GDM1 (cell line): ENCODE measurements around the gene FUZ.

Experiments used
- DNase-seq: peaks from one replicate; lab custom pipeline; 2025; lab: John Stamatoyannopoulos, UW

Gene FUZ

DNA sequence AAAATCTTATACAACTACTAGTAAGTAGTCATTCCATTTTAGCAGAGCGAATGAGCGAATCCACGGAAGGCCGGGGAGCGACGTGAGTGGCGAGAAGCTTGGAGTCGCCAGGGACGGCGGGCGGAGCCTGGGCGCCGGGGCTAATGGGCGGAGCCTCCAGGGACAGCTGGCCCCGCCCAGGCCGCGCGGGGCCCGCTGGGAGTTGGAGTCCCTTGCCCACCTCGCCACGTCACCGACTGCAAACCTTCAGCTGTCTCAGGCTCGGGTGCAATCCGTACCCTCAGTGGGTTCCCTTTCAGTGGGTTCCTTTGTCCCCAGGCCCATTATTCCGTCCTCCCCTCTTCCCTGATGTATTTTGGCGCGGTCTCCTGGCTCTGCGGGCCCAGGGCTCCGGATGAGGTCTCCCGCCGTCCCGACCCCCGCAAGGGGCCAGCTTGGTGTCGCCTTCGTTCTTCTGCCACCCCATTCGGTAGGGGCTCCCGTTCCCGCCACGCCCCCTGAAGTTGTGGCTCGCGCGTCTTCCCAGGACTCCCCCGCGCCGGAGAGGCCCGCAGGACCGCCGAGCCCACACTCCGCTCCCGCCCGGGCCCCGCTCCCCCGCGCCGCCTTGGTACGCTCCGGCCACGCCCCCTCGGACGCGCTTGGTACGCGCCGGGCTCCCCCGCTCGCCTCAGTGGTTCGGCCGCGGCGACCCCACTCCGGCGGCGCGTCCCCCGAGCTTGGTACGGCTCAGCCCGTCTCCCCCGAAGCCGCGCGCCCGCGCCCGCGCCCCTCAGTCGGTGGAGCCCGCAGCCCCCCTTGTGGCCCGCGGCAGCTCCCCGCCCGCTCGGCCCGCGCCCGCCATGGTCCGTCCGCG is 37.6 kb upstream of the FUZ start, which contains the start of gene PTOV1:
Gene PTOV1, plus strand, starts transcription at position 673 of the 856 bp plus-strand sequence.
- peak; percentile 87 for DNase-seq

DNA sequence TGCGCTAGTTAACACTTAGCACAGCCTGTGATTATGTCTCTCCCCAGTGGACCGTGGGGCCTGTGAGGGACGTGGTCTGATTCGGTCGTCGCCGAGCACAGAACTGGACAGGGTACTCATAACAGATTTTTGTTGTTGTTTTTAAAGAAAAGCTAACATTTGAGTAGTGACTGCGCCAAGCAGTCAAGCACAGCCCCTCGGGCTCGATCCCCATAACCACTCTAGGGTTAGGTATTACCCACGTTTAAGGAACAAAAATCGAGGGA is 37.1 kb upstream of the FUZ start:
- DNase-seq, result no peak

DNA sequence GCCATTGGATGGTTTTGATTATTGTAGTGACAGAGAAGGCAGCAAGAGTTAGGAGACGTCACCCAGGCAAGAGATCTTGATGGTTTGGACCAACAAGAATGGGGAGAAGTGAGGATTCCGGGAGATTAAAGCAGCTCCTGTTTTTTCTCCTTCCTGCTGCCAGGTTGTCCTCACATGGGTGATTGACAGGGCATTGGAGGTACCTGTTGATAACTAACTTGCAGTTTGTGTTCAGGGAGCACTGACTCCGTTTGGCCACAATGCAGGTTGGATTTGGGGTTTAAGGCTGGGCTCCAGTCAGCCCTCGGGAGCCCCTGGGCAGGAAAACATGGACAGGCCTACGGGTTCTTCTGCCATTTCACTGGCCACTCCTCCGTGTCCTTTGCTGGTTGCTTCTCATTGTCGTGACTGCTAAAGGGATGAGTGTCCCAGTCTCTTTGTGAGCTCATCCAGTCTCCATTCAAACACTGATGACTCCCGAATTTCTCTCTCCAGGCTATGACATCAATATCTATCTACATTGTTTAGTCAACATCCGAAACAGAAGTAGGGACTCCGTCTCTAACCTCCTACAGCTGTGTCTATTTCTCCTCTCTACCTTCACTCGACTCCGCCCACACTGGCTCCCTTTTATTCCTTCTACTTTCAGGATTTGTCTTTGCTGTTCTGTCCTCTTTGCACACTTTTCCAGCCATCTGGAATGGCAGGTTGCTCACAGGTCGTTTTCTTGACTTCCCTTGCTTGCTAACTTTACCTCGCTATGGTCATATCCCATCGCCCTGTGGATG is 36.5 kb upstream of the FUZ start:
- DNase-seq, result no peak

GRCh38 chr19:49848938-49849337 is 35.8 kb upstream of the FUZ start:
- DNase-seq, result no peak

GRCh38 chr19:49847731-49848696 is 34.9 kb upstream of the FUZ start:
- no peak for DNase-seq

DNA sequence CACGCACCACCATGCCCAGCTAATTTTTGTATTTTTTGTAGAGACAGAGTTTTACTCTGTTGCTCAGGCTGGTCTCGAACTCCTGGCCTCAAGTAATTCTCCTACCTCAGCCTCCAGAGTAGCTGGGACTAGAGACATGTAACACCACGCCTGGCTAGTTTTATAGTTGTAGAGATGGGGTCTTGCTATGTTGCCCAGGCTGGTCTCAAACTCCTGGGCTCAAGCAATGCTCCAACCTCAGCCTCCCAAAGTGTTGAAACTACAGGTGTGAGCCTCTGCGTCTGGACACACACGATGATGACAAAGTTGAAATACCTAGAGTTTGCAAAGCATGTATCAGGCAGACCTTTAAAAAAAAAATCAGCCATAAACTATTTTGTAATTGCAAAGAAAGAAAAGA is 33.3 kb upstream of the FUZ start:
- no peak for DNase-seq

- no peak for DNase-seq
Measured at GRCh38 chr19:49845414-49845813, 32.3 kb upstream of the FUZ start.

DNA sequence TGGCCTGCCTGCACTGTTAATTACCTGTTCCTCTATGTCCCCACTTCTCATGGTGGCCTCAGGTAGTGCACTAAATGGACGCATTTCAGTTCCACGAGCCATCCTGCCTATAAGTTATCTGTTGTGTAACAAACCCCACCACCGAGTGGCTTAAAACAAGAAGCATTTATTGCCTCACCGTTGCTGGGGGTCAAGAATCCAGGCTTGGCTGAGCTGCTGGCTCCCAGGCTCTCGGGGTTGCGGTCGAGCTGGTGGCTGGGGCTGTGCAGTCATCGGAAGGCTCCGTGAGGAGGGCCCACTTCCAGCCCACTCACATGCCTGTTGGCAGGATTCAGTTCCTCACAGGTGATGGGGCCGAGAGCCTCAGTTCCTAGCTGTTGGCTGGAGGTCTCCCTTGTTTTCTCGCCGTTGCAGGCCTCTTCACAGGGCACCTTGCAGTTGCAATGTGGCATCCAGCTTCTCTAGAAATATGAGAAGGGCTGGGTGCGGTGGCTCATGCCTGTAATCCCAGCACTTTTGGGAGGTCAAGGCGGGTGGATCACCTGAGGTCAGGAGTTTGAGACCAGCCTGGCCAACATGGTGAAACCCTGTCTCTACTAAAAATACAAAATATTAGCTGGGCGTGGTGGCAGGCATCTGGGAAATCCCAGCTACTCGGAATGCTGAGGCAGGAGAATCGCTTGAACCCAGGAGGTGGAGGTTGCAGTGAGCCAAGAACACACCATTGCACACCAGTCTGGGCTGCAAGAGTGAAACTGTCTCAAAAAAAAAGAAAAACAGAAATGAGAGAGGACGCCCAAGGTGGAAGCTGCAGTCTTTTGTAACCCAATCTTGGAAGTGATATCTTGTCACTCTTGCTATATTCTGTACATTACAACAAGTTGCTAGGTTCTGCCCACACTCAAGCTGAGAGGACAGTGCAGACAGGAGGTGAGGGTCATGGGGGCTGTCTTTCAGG is 31.3 kb upstream of the FUZ start:
- no peak for DNase-seq

DNA sequence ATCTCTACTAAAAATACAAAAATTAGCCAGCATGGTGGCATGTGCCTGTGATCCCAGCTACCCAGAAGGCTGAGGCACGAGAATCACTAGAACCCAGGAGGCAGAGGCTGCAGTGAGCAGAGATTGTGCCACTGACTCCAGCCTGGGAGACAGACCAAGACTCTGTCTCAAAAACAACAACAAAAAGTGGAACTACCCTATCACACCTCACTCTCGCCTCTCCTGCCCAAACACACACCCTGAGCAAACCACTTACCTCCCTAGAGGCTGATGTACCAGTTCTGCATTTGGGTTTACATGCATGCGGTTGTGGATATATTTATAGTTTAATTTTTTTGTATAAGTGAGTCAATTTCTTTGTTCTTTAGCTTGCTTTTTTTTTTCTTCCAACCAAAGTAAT is 30.2 kb upstream of the FUZ start:
- no peak for DNase-seq

DNA sequence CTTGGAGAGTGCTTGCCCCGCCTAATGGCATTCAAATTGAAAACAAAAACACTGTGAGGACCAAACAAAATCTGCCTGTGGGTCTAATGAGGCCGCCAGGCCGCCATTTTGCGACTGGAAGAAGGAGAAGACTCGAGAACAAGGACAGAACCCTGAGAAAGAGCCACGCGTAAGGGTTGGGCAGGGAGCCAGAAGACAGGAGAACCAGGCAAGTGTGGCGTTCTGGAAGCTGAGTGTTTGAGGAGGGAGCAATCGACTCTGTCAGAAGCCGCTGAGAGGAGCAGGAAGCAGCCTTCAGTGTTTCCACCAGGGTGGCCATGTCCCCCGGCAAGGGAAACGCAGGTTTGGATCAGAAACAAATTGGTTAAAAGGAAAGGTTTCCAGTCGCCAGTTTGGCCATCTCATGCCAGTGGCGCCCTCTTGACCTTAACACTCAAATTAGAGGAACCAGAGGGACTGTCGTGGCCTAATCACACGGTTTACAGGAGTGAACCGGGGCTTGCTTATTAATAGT is 27.7 kb upstream of the FUZ start:
- DNase-seq, result no peak

DNA sequence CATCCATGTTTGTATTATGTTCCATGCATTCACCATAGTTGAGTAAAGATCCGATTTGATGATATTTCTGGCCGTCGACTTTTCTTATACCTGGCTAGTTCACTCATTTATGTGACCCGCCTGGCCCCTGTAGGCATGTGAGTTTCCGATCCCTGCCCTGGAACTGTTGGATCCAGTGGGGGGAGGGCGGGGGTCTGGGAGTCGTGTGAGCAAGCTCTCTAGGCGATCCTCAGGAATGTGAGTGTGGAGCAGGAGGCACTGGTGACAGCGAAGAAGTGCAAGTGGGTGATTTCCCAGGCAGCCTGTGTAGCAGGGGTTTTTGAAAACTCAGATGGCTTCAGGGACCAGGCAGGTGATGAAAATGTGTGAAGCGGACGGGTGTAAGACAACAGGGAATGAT is 27.2 kb upstream of the FUZ start:
- no peak for DNase-seq

DNA sequence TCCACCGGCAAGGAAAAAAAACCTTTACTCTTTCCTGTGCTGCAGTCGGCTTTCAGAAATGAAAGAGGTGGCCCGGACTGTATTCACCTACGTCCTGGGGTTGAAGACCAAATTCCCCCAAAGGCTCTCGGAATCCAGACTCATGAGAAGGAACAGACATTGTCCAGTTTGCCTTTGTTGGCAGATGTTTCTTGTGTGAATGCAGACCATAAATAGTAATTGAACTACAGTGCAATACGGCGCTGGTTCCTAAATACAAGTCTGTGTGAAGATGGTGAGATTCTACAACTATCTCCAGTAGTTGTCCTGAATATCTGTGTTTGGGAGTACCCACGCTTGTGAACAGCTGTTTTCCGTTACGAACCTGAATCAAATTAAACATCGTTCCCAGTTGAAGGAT is 26.6 kb upstream of the FUZ start:
- DNase-seq, result no peak

- no peak for DNase-seq
Measured at GRCh38 chr19:49838885-49839588, 25.9 kb upstream of the FUZ start.

GRCh38 chr19:49837425-49837824 is 24.3 kb upstream of the FUZ start:
- no peak for DNase-seq

DNA sequence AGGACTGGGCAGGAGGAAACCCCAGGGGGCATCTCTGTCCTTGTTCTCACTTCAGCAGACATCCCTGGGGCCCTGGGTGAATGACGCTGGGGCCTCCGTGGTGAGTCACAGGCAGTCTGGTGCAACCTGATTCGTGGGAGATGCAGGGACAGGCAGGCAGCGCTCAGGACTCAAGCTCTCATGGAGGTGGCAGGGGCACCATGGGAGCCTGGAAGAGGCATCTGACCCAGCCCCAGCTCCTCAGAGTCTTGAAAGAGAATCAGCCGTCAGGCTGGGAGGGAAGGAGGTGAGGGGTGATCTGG is 23.9 kb upstream of the FUZ start:
- DNase-seq, result no peak

DNA sequence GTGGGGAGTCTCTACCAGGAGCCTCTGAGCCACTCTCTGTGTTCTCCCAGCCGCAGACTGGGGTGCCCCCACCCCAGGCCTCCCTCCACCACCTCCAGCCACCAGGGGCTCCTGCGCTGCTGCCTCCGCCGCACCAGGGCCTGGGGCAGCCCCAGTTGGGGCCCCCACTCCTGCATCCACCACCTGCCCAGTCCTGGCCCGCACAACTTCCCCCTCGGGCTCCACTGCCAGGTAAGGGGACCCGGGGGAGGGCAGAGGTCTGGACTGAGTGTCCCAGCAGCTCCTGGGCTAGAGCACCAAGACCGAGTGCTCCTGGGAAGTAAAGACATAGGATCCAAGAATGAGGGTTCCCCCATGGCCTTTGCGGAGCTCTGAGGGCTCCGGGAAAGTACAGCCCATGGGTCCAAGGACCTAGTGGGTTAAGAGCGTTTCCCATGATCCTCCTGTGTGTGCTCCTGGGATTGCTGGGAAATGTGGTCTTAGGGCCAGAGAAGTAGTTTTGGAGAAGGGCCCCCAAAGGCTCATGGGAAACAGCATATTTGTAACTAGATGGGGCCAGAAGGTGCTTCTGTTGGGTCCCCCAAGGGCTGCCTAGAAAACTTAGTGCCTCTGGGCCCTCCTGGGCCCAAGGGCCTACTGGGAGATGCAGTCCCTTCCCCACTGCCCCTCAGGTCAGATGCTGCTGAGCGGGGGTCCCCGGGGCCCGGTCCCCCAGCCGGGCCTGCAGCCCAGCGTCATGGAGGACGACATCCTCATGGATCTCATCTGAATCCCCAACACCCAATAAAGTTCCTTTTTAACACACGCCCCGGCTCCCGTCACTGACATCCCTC is 23.3 kb upstream of the FUZ start:
- DNase-seq, result no peak

DNA sequence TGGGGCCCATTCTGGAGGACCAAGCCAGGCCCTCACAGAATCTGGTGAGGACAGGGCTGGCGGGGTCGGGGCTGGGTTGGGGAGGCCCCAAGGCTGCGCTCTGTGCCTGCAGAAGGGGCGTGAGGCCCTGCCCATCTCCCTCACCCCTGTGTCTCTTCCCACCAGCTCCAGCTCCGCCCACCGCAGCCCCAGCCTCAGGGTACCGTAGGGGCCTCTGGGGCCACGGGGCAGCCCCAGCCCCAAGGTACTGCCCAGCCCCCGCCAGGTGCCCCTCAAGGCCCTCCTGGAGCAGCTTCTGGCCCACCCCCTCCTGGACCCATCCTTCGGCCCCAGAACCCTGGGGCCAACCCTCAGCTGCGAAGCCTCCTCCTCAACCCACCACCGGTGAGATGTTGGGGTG is 22.5 kb upstream of the FUZ start:
- DNase-seq, result no peak

DNA sequence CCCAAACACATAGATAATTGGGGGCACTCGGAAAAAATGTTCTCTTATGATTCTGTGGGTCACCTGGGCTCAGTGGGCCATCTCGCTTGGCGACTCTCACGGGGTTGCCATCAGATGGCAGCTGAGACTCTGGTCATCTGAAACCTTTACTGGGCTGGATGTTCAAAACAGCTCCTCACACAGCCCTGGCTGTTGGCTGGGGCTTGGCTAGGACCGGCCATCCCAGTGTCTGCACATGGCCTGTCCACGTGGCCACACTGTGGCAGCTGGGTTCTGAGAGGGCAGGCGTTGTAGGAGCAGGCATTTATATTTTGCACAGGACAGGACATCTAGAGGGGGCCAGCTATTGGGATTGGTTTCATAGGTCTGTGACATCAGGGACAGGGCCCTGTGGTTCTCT is 20.5 kb upstream of the FUZ start:
- no peak for DNase-seq

- no peak for DNase-seq
Measured at GRCh38 chr19:49832556-49832955, 19.5 kb upstream of the FUZ start.

GRCh38 chr19:49831592-49831991 is 18.5 kb upstream of the FUZ start:
- no peak for DNase-seq
